Measurements from ENCODE around the gene PTCH2.

DNA sequence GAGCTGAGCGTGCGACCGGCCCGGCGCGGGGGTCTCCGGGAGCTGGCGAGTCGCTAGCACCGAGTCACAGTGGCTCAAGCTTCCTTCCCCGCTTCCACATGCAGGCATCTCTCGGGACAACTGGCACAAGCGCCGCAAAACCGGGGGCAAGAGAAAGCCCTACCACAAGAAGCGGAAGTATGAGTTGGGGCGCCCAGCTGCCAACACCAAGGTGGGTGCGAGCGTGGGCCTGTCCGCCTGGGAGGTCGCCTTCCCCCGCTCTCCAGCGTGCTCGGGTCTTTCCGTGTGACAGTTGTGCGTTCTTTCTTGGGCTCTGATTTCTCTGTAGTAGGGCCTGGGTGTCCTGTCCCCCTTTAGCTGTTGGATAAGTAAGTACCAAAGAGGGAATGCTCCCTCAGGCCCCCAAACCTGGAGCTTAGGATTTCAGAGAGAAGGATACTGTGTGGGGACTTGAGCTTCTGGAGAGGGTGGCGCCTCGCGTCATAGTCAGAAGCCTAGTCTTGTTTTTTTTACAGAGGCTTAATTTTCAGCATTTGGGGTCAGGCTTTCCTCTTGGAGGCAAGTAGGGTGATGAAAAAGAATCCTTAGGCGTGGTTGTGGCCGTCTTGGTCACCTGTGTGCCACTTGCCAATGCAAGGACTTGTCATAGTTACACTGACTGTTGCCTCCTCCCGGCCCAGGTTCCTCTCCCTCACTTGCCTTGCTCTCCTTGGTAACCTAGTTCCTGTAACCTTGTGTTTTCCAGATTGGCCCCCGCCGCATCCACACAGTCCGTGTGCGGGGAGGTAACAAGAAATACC is 66.9 kb downstream of the PTCH2 start:
- TF ChIP-seq, protein P1, sequence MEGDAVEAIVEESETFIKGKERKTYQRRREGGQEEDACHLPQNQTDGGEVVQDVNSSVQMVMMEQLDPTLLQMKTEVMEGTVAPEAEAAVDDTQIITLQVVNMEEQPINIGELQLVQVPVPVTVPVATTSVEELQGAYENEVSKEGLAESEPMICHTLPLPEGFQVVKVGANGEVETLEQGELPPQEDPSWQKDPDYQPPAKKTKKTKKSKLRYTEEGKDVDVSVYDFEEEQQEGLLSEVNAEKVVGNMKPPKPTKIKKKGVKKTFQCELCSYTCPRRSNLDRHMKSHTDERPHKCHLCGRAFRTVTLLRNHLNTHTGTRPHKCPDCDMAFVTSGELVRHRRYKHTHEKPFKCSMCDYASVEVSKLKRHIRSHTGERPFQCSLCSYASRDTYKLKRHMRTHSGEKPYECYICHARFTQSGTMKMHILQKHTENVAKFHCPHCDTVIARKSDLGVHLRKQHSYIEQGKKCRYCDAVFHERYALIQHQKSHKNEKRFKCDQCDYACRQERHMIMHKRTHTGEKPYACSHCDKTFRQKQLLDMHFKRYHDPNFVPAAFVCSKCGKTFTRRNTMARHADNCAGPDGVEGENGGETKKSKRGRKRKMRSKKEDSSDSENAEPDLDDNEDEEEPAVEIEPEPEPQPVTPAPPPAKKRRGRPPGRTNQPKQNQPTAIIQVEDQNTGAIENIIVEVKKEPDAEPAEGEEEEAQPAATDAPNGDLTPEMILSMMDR (IDR thresholded peaks at IDR 0.05; ENCODE audit: low read depth, low read length, poor library complexity, severe bottlenecking): no peak
- TF ChIP-seq EZH2phosphoT487 (IDR thresholded peaks at IDR 0.05; ENCODE audit: borderline replicate concordance, low read length): no peak

Data from DOHH2 (cell line).